M059J (cell line): ENCODE data around the gene FOXP2. TPM values are rescaled to one million over a fixed set of nuclear protein-coding genes. Genes with fewer than 3 reads are reported as not detected.

Experiments used
- DNase-seq: peaks from one replicate; pipeline ENCODE4 v3.0.0-alpha.2; 2012; ENCODE audit warnings: low read depth
- total RNA-seq: library from RNA; depleted of rRNA; stranded (reverse); fragments of >200 nt; shearing (Covaris generic); gene quantifications from 2 replicates; pipeline ENCODE4 v1.2.3, GENCODE V29; 2014

FOXP2 gene
- total RNA-seq, 1 experiment from 2014 or later, result not detected

DNA sequence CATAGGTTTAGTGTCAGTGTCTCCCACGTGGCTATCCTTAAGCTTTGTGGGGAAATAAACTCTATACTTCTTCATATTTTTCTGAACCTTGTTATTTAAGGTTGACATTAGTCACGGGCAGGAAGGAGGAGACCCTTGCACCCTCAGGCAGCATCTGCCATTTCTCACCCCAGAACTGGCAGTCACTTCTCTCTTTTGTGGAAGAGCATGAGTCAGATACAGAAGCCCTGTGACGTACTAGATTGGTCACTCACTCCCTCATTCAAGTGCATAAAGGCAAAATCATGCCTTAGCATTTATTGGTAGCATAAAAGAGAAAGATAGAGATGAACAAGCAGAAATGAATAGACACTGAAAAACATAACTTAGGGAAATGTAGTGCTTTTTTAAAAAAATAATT lies 301.3 kb downstream of the FOXP2 start:
- peak; percentile 3 for DNase-seq

DNA sequence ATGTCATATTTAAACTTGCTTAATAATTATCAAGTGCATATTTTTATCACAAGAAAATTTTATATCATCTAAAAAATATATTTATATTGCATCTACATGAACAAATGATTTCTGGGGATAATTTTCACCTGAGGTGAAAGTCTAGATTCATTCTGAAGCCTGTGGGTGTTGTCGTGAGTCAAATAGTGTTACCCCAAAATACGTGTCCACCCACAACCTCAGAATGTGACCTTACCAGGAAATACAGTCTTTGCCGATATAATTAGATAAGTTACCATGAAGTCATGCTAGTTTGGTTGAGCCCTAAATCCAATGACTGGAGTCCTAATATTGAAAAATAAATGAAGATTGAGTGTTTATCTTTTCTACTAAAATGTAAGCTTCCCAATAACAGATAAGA lies 304.2 kb downstream of the FOXP2 start:
- no peak for DNase-seq

- no peak for DNase-seq
Measured at GRCh38 chr7:114720725-114721124, 306.1 kb downstream of the FOXP2 start.

GRCh38 chr7:114722562-114722961 lies 307.9 kb downstream of the FOXP2 start:
- no peak for DNase-seq

DNA sequence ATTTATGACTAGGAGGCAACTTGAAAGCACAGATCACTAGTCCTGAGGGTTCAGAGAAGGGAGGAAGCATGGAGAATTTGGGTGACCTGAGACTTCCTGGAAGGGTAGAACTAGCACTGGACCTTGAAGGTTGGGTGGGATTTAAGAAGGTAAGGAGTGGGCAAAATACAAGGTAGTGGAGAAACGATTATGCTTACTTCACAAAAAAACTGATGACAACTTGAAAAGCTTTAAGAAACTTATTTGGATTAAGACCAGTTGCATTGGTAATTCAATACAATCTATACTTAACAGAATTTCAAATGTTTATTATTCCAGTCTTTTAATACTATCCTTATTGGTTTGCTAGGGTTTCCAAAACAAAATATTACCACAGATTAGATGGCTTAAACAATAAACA lies 308.7 kb downstream of the FOXP2 start:
- DNase-seq, result no peak

- DNase-seq, result no peak
Measured at GRCh38 chr7:114740095-114740494, 325.5 kb downstream of the FOXP2 start.

DNA sequence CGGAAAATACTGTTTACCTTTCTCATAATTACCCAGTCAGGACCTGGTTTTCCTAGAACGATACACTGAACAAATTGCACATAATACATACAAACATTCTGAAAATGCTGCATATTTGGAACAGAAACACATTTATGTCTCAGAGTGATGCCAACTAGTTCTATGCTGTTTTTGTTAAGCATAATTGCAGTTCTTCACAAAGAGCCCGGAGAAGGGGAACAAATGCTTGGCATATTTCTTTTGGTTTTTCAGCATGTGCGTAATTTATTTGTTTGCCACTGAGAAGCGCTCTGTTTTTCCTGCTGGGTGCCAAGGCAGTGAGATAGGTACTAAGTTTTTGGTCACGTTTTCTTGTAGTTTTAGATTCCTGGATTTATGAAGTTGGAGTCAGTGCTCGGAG lies 326.3 kb downstream of the FOXP2 start:
- DNase-seq, result no peak

- no peak for DNase-seq
Measured at GRCh38 chr7:114741911-114742310, 327.3 kb downstream of the FOXP2 start.
